Measurements from ENCODE around the gene SH3BP4. TPM values are rescaled to one million over a fixed set of nuclear protein-coding genes. Genes with fewer than 3 reads are reported as not detected.

Gene SH3BP4
- polyA plus RNA-seq, 1 donor (not counting 4 experiments of a cell fraction or from before 2014, with no cell fraction given) = 50.4 TPM

DNA sequence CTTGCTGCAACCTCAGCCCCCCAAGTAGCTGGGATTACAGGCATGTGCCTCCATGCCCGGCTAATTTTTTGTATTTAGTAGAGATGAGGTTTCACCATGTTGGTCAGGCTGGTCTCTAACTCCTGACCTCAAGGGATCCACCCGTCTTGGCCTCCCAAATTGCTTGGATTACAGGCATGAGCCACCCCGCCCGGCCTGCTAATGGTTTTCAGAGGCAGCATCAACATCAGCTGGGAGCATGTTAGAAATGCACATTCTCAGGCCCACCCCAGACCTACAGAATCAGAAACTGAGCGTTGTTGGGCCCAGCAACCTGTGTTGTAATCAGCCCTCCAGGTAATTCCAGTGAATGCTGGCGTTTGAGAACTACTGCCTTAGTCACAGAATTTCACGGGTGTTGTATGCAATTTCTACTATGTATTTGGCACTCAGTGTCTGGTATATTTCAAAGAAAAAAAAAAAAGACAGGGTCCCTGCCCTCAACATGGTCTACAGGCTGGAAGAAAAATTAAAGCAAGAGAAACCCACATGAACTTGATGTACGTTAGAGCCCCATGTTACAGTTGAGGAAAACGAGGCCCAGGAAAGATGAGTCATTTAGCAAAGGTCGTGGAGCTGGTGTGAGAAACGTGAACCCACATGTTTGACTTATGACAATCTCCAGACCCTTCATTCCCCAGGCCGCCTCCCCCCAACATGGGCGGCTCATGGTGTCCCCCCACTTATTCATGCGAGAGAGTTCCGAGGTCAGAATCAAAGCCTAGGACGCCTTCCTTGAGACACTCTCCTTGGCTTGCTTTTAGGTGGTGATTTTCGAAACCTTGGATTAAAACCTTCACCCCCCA lies 35.3 kb downstream of the SH3BP4 start:
- Histone ChIP-seq H3K4me2 (ENCODE audit: control insufficient read depth, extremely low read depth, insufficient read depth, low read depth, low read length) (no peak overlapping the region), H3K9me3 (ENCODE audit: control insufficient read depth, low read depth, low read length) (no peaks in the 10 kb centered on the region), H4K20me1 (ENCODE audit: control insufficient read depth, extremely low read depth, insufficient read depth, low read length) (peaks cover 17% of the 10 kb centered on the region), H3K27me3 (ENCODE audit: control insufficient read depth, extremely low read depth, insufficient read depth, low read length) (no peaks in the 10 kb centered on the region), H3K36me3 (ENCODE audit: control insufficient read depth in 2 of 2, extremely low read depth in 1 of 2, insufficient read depth in 2 of 2, low read length in 2 of 2) (peaks cover 5 to 13% of the 10 kb centered on the region in 2 experiments), H3K27ac (ENCODE audit: control insufficient read depth, insufficient read depth, low read length) (no peak overlapping the region), H3K4me3 (ENCODE audit: control insufficient read depth in 2 of 3, extremely low read depth in 1 of 3, insufficient read depth in 2 of 3, low read depth in 1 of 3, low read length in 3 of 3) (no peak overlapping the region), H3K9ac (ENCODE audit: control insufficient read depth, extremely low read depth, insufficient read depth, low read length) (no peak overlapping the region), H3K4me1 (ENCODE audit: control insufficient read depth, extremely low read depth, insufficient read depth, low read length) (peaks cover 15% of the 10 kb centered on the region), H3K9me1 (ENCODE audit: control insufficient read depth, extremely low read depth, insufficient read depth, low read length) (peaks cover 10% of the 10 kb centered on the region), H2AFZ (ENCODE audit: control insufficient read depth, low read length) (no peak overlapping the region), H3K79me2 (ENCODE audit: control insufficient read depth, insufficient read depth, low read length) (peaks cover 98% of the 10 kb centered on the region)
- dilution Hi-C loops (cut with MboI; ENCODE audit: extremely low pct_ligation_motif_present, low sequenced_read_pairs) = no loop called here
- TF ChIP-seq CTCF (optimal IDR thresholded peaks at IDR 0.05 in 1 of 3, IDR thresholded peaks at IDR 0.05 in 1 of 3, conservative IDR thresholded peaks at IDR 0.05 in 1 of 3; ENCODE audit: extremely low read depth in 1 of 3, insufficient read depth in 2 of 3, low read length in 3 of 3) (no peak), EZH2 (IDR thresholded peaks at IDR 0.05; ENCODE audit: low read length) (no peak)
- DNase-seq (ENCODE audit: low read depth, low spot score) (no peak), FAIRE-seq (no peak)

DNA sequence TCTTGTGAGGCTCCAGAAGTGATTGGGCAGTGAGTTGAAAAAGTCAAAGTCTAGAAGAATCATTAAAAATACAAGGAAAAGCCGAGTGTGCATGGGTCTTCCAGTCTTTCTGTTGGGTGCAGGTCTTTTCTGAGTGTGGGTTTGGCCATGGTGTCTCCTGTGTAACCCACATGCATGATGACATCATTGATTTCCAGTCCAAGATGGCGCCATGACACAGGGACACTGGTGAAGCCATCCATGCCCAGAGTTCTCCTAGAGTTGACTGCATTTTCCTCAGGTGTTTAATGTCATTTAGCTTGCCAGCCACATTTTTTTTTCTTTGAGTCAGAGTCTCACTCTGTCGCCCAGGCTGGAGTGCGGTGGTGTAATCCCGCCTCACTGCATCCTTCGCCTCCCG lies 35.9 kb downstream of the SH3BP4 start:
- Histone ChIP-seq H2AFZ (ENCODE audit: control insufficient read depth, low read length) (no peak overlapping the region), H3K4me2 (ENCODE audit: control insufficient read depth, extremely low read depth, insufficient read depth, low read depth, low read length) (no peak overlapping the region), H3K4me3 (ENCODE audit: control insufficient read depth in 2 of 3, extremely low read depth in 1 of 3, insufficient read depth in 2 of 3, low read depth in 1 of 3, low read length in 3 of 3) (no peak overlapping the region), H3K36me3 (ENCODE audit: control insufficient read depth in 2 of 2, extremely low read depth in 1 of 2, insufficient read depth in 2 of 2, low read length in 2 of 2) (peaks cover 5 to 13% of the 10 kb centered on the region in 2 experiments), H3K27ac (ENCODE audit: control insufficient read depth, insufficient read depth, low read length) (no peak overlapping the region), H3K9me3 (ENCODE audit: control insufficient read depth, low read depth, low read length) (no peaks in the 10 kb centered on the region), H4K20me1 (ENCODE audit: control insufficient read depth, extremely low read depth, insufficient read depth, low read length) (peaks cover 17% of the 10 kb centered on the region), H3K9ac (ENCODE audit: control insufficient read depth, extremely low read depth, insufficient read depth, low read length) (no peak overlapping the region), H3K4me1 (ENCODE audit: control insufficient read depth, extremely low read depth, insufficient read depth, low read length) (peaks cover 15% of the 10 kb centered on the region), H3K9me1 (ENCODE audit: control insufficient read depth, extremely low read depth, insufficient read depth, low read length) (peaks cover 10% of the 10 kb centered on the region), H3K79me2 (ENCODE audit: control insufficient read depth, insufficient read depth, low read length) (peaks cover 98% of the 10 kb centered on the region), H3K27me3 (ENCODE audit: control insufficient read depth, extremely low read depth, insufficient read depth, low read length) (no peaks in the 10 kb centered on the region)
- FAIRE-seq (no peak), DNase-seq (ENCODE audit: low read depth, low spot score) (no peak)
- dilution Hi-C loops (cut with MboI; ENCODE audit: extremely low pct_ligation_motif_present, low sequenced_read_pairs) = no loop called here
- TF ChIP-seq EZH2 (IDR thresholded peaks at IDR 0.05; ENCODE audit: low read length) = no peak
- no peak for TF ChIP-seq CTCF (optimal IDR thresholded peaks at IDR 0.05 in 1 of 3, IDR thresholded peaks at IDR 0.05 in 1 of 3, conservative IDR thresholded peaks at IDR 0.05 in 1 of 3; ENCODE audit: extremely low read depth in 1 of 3, insufficient read depth in 2 of 3, low read length in 3 of 3)
